Bronchial epithelial cell (primary cell): ENCODE measurements around the gene MINDY2. TPM values are rescaled to one million over a fixed set of nuclear protein-coding genes. Genes with fewer than 3 reads are reported as not detected.

Experiments used
- DNase-seq: peaks from one replicate; pipeline ENCODE4 v3.0.0-alpha.2; 2010; ENCODE audit warnings: low read depth
- FAIRE-seq: peaks from 2 replicates; lab custom pipeline; 2011; peaks lifted over from hg19 to GRCh38; lab: Jason Lieb, UNC
- H3K27me3 ChIP-seq: 2 replicates; pipeline ENCODE4 v1.5.1; 2011; ENCODE audit warnings: low read length; ENCODE audit not compliant: control insufficient read depth, insufficient read depth
- H3K36me3 ChIP-seq: 2 replicates; pipeline ENCODE4 v1.5.1; 2011; ENCODE audit warnings: low read length; ENCODE audit not compliant: control insufficient read depth, insufficient read depth
- H3K4me3 ChIP-seq: 2 replicates; pipeline ENCODE4 v1.5.1; 2011; ENCODE audit warnings: mild to moderate bottlenecking, low read depth, low read length, control low read depth
- CTCF ChIP-seq: IDR thresholded peaks from 2 replicates; pipeline ENCODE4 v1.5.1; 2011; ENCODE audit warnings: mild to moderate bottlenecking, moderate library complexity, low read length, control low read depth, inconsistent platforms; ENCODE audit not compliant: insufficient read depth, severe bottlenecking
- total RNA-seq: library from RNA; depleted of rRNA; stranded (reverse); fragments of >200 nt; gene quantifications from 2 replicates; pipeline ENCODE4 v1.2.1, GENCODE V29; 2014

MINDY2 gene
- total RNA-seq, 1 donor from 2014 or later = 25.0 TPM

DNA sequence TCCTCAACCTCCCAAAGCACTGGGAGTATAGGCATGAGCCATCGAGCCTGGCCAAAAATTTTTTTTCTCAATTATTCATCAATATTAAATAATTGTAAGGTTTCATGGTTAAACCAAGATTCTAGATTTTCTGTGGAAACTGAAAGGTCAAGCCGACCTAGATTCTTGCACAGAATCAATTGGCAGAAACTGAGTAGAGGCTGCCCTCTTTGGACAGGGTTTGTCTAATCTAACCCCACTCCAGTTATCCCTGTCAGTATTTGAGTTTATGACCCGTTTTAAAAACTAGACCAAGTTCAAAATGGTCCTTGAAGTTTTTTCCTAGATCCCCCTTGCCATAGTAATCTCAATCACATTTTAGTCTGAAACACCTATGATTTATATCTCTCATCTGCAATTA is 13.0 kb upstream of the MINDY2 start:
- DNase-seq (no peak), FAIRE-seq (no peak)
- Histone ChIP-seq H3K4me3 (no peak overlapping the region), H3K27me3 (no peaks in the 10 kb centered on the region), H3K36me3 (no peaks in the 10 kb centered on the region)
- peak; percentile 8 for TF ChIP-seq CTCF

- Histone ChIP-seq H3K4me3 (no peak overlapping the region), H3K36me3 (no peaks in the 10 kb centered on the region), H3K27me3 (no peaks in the 10 kb centered on the region)
- no peak for TF ChIP-seq CTCF
- FAIRE-seq (no peak), DNase-seq (no peak)
Observed at GRCh38 chr15:58760385-58761009, 10.6 kb upstream of the MINDY2 start.

DNA sequence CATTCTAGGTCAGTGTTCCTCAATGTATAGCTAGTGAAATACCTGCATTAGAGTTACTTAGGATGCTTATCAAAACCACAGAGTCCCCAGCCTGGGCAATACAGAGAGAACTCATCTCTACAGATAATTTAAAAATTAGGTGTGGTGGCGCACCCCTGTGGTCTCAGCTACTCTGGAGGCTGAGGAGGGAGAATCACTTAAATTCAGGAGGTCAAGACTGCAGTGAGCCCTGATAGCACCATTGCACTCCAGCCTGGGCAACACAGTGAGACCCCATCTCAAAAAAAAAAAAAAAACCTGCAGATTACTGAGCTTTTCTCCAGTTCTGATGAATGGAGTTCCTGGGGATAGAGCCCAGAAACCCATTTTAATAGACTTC is 10.1 kb upstream of the MINDY2 start:
- TF ChIP-seq CTCF = no peak
- no peaks in the 10 kb centered on the region for H3K27me3 ChIP-seq
- H3K36me3 ChIP-seq = no peaks in the 10 kb centered on the region
- no peak overlapping the region for H3K4me3 ChIP-seq
- DNase-seq (no peak), FAIRE-seq (no peak)

- no peak for DNase-seq
- Histone ChIP-seq H3K27me3 (no peaks in the 10 kb centered on the region), H3K36me3 (no peaks in the 10 kb centered on the region), H3K4me3 (no peak overlapping the region)
- TF ChIP-seq CTCF = no peak
- no peak for FAIRE-seq
Observed at GRCh38 chr15:58762285-58762684, 8.8 kb upstream of the MINDY2 start.

- no peak for FAIRE-seq
- Histone ChIP-seq H3K36me3 (no peaks in the 10 kb centered on the region), H3K4me3 (no peak overlapping the region), H3K27me3 (no peaks in the 10 kb centered on the region)
- no peak for DNase-seq
- TF ChIP-seq CTCF = no peak
Observed at GRCh38 chr15:58762731-58763130, 8.4 kb upstream of the MINDY2 start.

DNA sequence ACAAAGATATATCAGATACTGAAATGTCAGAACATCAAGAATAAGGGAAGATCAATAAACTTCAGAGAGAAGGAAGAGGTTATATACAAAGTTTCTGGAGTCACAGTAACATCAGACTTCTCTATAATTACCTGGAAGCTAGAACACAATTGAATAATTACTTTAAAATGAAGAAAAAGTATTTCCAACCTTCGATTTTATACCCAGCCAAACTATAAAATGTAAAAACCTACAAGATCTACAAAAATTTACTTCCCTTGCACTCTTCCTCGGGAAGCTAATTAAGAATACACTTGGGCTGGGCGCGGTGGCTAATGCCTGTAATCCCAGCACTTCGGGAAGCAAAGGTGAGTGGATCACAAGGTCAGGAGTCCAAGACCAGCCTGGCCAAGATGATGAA is 6.6 kb upstream of the MINDY2 start:
- no peak for FAIRE-seq
- no peaks in the 10 kb centered on the region for H3K27me3 ChIP-seq
- no peaks in the 10 kb centered on the region for H3K36me3 ChIP-seq
- H3K4me3 ChIP-seq = no peak overlapping the region
- DNase-seq = no peak
- TF ChIP-seq CTCF = no peak
